GM13976 (cell line): ENCODE measurements around the gene NDUFA9.

Source experiments
- DNase-seq: peaks from one replicate; pipeline ENCODE4 v3.0.0; 2012; ENCODE audit warnings: low spot score
- in situ Hi-C: fragments of 300-500 bp; cut with MboI; formaldehyde crosslinking; loops from one replicate; pipeline ENCODE4 v1.12.0; 2022; ENCODE audit warnings: low sequenced_read_pairs, mixed read lengths, inconsistent platforms; ENCODE audit not compliant: unreplicated experiment
- TF ChIP-seq, protein P1 (sequence below): IDR thresholded peaks from 2 replicates; pipeline ENCODE4 v1.5.1; 2012; ENCODE audit warnings: borderline replicate concordance, mild to moderate bottlenecking; ENCODE audit not compliant: insufficient read depth; ENCODE audit errors: extremely low read depth, missing control alignments, control extremely low read depth

The NDUFA9 gene

DNA sequence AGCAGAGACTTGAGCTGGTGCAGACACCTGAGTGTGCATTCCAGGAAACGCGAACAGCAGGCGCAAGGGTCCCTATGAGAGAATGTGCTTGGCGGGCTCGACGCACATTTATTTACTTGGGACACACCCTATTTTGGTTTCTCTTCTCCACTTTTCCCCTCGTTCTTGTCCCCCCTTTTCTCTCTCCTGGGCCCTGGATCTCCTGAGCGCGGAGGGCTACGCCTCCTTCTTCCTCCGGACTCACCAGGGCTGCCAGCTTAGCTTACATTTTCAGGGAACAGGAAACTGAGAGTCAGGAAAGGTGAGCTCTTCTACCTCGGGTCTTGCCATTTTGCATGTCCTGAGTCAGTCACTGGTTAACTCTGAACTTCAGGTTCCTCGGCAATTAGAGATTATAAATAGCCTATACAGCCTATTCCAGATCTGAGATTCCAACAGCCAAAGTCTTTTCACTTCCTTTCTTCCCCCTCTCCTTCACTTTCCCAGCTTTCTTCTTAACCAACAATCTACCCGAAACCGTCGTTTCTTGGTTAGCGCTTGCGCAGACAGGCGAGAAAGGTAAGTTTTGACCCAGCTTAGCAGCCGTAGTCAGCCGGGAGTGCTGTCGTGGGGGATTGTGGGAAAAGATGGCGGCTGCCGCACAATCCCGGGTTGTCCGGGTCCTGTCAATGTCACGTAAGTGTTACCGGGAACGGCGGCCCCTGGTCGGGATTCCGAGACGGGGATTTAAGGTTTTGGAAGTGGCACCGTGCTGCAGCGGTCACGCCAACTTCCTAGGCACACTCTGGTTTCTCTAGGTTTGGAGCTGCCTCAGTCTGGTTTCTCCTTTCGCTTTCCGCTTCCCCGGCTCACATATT lies at the start of gene NDUFA9, which contains the start of gene AKAP3:
NDUFA9 (plus strand) TSS at position 614 of the 857 bp plus-strand sequence; CDS start at position 627, 13 bp downstream.
AKAP3 (minus strand) TSS at position 551 of the 857 bp plus-strand sequence. CDS start 10,855 bp downstream, outside the sequence.
- TF ChIP-seq, protein P1, sequence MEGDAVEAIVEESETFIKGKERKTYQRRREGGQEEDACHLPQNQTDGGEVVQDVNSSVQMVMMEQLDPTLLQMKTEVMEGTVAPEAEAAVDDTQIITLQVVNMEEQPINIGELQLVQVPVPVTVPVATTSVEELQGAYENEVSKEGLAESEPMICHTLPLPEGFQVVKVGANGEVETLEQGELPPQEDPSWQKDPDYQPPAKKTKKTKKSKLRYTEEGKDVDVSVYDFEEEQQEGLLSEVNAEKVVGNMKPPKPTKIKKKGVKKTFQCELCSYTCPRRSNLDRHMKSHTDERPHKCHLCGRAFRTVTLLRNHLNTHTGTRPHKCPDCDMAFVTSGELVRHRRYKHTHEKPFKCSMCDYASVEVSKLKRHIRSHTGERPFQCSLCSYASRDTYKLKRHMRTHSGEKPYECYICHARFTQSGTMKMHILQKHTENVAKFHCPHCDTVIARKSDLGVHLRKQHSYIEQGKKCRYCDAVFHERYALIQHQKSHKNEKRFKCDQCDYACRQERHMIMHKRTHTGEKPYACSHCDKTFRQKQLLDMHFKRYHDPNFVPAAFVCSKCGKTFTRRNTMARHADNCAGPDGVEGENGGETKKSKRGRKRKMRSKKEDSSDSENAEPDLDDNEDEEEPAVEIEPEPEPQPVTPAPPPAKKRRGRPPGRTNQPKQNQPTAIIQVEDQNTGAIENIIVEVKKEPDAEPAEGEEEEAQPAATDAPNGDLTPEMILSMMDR: no peak
- DNase-seq: peak; percentile 70
- in situ Hi-C loops: no loop called here

DNA sequence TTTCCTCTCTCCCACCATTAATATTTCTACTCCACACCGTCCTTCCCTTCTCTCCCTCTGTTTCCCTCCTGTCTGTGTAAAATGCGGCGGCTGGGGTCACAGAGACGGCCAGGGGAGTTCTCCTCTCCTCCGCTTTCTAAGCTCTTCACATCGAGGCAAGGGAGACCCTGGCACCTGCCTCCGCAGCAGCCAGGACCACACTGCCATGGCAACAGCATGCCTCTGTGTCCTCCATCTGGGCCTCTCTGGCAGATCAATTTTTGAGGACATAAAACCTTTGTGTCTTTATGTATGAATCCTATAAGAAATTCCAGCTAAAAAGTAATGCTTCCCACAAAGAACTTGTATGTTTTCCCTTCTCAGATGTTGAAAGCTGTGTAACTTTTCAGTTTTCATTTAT lies 45.5 kb upstream of the NDUFA9 start:
- TF ChIP-seq, protein P1: no peak
- in situ Hi-C loops: no loop called here

DNA sequence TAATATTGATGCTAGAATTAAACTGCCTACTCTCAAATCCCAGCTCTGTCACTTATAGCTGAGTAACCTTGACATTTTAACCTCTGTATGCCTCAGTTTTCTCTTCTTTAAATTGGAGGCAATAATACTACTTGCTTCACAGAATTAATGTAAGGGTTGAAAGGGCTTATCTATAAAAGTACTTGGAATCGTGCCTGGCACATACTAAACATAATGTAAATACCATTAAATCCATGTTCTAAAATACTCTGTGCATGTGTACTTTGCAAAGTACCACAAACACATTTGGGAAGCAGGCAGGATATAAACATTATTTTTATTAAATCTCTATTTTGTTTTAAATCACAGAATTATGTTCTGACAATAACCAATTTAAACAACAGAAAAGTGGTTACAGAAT lies 45.0 kb upstream of the NDUFA9 start:
- no peak for DNase-seq
- TF ChIP-seq, protein P1: no peak
- in situ Hi-C loops: no loop called here

More for the DNA sequence above, 45.5 kb upstream of the NDUFA9 start:
- DNase-seq: no peak

DNA sequence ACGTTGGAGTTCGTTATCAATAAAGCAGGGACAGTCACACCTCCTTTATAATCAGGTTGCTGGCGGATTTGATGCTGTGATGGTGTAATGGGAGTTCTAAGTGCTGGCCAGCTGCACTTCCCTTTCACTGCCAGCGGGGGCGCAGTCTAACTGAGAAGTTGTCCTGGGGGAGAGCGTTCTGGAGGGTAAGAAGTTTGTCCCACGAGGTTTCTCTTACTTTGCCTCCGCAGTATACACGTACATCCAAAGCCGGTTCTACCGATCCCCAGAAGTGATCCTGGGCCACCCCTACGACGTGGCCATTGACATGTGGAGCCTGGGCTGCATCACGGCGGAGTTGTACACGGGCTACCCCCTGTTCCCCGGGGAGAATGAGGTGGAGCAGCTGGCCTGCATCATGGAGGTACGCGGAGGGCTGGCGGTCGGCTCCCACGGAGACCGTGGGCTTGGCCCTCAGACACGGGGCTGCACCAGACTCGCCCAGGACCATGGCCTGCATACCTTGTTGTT lies 44.2 kb upstream of the NDUFA9 start:
- in situ Hi-C loops: no loop called here
- TF ChIP-seq, protein P1: peak; percentile 99
- DNase-seq: peak; percentile 86

DNA sequence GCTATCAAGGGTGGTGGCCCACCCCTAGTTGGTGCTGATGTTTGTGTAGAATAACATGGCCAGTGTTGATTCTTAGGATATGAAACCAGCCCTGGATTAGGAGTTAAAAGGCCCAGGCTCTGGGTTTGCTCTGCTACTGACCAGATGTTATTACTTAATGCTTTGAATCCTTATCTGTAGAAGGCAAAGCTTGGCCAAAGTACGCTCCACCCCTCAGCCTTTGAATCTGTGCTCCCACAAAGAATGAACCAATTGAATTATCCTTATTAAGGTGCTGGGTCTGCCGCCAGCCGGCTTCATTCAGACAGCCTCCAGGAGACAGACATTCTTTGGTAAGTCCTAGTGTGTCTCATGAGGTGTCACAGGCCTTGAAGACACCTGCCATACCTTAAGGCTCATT lies 41.9 kb upstream of the NDUFA9 start:
- in situ Hi-C loops: no loop called here
- DNase-seq: no peak
- TF ChIP-seq, protein P1: no peak

DNA sequence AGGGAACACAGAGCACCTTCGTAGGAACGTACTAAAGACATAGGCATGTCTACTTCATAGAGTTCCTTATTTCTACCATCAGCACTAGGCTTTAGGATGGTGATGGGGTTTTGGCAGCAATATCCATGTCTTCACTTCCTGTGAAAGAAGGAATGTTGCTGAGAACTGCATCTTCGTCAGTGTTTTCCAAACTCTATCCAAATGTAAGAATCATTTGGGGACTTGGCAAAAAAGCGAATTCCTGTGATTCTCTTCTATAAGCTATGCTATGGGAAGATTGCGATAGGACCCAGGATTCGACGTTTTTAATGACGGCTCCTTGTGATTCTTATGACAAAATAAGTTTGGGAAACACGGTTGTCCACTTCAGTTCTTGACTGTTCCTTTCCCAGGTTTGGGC lies 39.8 kb upstream of the NDUFA9 start:
- DNase-seq: no peak
- TF ChIP-seq, protein P1: no peak
- in situ Hi-C loops: no loop called here
